IPS-18a (cell line): ENCODE data around the gene OLR1.
"Not testable (repeated sequence)": the region's sequence is repeated elsewhere in the genome, so short reads cannot be mapped to it uniquely, and the experiment has no call there.

Source experiments
- H3K27ac ChIP-seq: one replicate; pipeline ENCODE4 v1.5.1; 2013; ENCODE audit warnings: low read length
- H3K27me3 ChIP-seq: one replicate; pipeline ENCODE4 v1.6.1; 2013; ENCODE audit warnings: mild to moderate bottlenecking, low read length; ENCODE audit not compliant: control insufficient read depth, insufficient read depth
- H3K36me3 ChIP-seq: one replicate; pipeline ENCODE4 v1.6.1; 2013; ENCODE audit warnings: low read depth, low read length; ENCODE audit not compliant: control insufficient read depth
- H3K4me1 ChIP-seq: one replicate; pipeline ENCODE4 v1.6.1; 2013; ENCODE audit warnings: low read depth, low read length; ENCODE audit not compliant: control insufficient read depth
- H3K4me3 ChIP-seq: one replicate; pipeline ENCODE4 v1.5.1; 2013; ENCODE audit warnings: low read length
- H3K9ac ChIP-seq: one replicate; pipeline ENCODE4 v1.6.1; 2013; ENCODE audit warnings: mild to moderate bottlenecking, low read length, moderate library complexity
- H3K9me3 ChIP-seq: one replicate; pipeline ENCODE4 v1.6.1; 2013; ENCODE audit warnings: low read depth, low read length; ENCODE audit not compliant: control insufficient read depth

Gene OLR1

GRCh38 chr12:10211101-10211939, 39.4 kb upstream of the OLR1 start:
- H3K9me3 ChIP-seq: no peaks in the 10 kb centered on the region
- H3K36me3 ChIP-seq: no peaks in the 10 kb centered on the region
- no peak overlapping the region for H3K27ac ChIP-seq
- no peak overlapping the region for H3K9ac ChIP-seq
- H3K4me1 ChIP-seq: peaks cover 20% of the 10 kb centered on the region
- no peak overlapping the region for H3K4me3 ChIP-seq
- peaks cover 15% of the 10 kb centered on the region for H3K27me3 ChIP-seq

GRCh38 chr12:10210225-10210624, 38.3 kb upstream of the OLR1 start:
- H3K9me3 ChIP-seq: no peaks in the 10 kb centered on the region
- no peak overlapping the region for H3K4me3 ChIP-seq
- peaks cover 15% of the 10 kb centered on the region for H3K27me3 ChIP-seq
- H3K27ac ChIP-seq: no peak overlapping the region
- H3K4me1 ChIP-seq: peaks cover 19% of the 10 kb centered on the region
- H3K9ac ChIP-seq: no peak overlapping the region
- H3K36me3 ChIP-seq: no peaks in the 10 kb centered on the region

- H3K36me3 ChIP-seq: no peaks in the 10 kb centered on the region
- no peak overlapping the region for H3K4me3 ChIP-seq
- no peak overlapping the region for H3K9ac ChIP-seq
- H3K9me3 ChIP-seq: no peaks in the 10 kb centered on the region
- H3K27me3 ChIP-seq: no peaks in the 10 kb centered on the region
- H3K27ac ChIP-seq: no peak overlapping the region
- peaks cover 9% of the 10 kb centered on the region for H3K4me1 ChIP-seq
Observed at GRCh38 chr12:10207136-10207535, 35.2 kb upstream of the OLR1 start.

DNA sequence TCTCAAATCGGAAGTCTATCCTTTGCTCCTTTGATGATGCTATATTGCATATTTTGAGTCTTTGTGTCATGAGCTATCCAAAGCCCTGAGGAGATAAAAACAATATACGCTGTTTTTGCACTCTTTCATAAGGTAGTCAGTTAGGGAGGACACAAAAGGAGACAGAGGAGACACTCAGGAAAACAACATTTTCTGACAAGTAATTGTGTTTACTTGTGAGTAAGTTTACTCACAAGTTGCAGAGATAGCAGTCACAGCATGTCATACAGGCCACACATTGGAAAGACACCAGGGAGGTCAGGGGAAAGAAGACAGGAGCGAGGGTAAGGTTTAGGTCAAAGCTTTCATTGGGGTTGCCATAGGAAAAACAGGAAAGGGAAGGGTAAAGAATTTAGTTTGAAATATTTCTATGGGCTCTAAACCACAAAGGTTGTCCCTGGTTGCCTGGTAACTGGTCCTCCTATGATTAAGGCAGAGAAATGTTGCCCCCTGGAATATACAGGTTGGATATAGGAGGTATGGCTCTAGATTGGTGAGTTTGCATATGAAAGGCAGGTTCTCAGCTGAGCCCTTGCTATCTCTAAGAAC, 33.4 kb upstream of the OLR1 start:
- H3K9me3 ChIP-seq: no peaks in the 10 kb centered on the region
- H3K4me3 ChIP-seq: no peak overlapping the region
- no peaks in the 10 kb centered on the region for H3K27me3 ChIP-seq
- no peaks in the 10 kb centered on the region for H3K36me3 ChIP-seq
- no peak overlapping the region for H3K9ac ChIP-seq
- peaks cover 9% of the 10 kb centered on the region for H3K4me1 ChIP-seq
- no peak overlapping the region for H3K27ac ChIP-seq

- not testable (repeated sequence) for H3K27ac ChIP-seq, H3K4me1 ChIP-seq, H3K9me3 ChIP-seq, H3K9ac ChIP-seq, H3K27me3 ChIP-seq, H3K4me3 ChIP-seq, H3K36me3 ChIP-seq
Observed at GRCh38 chr12:10204495-10204894, 32.6 kb upstream of the OLR1 start.

- Histone ChIP-seq H3K9me3 (no peaks in the 10 kb centered on the region), H3K4me3 (no peak overlapping the region), H3K4me1 (no peaks in the 10 kb centered on the region), H3K36me3 (no peaks in the 10 kb centered on the region), H3K27ac (no peak overlapping the region), H3K27me3 (no peaks in the 10 kb centered on the region), H3K9ac (no peak overlapping the region)
Observed at GRCh38 chr12:10197879-10198278, 25.9 kb upstream of the OLR1 start.

- Histone ChIP-seq H3K4me3 (no peak overlapping the region), H3K27ac (no peak overlapping the region), H3K4me1 (peaks cover 6% of the 10 kb centered on the region), H3K9me3 (no peaks in the 10 kb centered on the region), H3K9ac (no peak overlapping the region), H3K27me3 (no peaks in the 10 kb centered on the region), H3K36me3 (no peaks in the 10 kb centered on the region)
Observed at GRCh38 chr12:10196210-10196609, 24.3 kb upstream of the OLR1 start.

DNA sequence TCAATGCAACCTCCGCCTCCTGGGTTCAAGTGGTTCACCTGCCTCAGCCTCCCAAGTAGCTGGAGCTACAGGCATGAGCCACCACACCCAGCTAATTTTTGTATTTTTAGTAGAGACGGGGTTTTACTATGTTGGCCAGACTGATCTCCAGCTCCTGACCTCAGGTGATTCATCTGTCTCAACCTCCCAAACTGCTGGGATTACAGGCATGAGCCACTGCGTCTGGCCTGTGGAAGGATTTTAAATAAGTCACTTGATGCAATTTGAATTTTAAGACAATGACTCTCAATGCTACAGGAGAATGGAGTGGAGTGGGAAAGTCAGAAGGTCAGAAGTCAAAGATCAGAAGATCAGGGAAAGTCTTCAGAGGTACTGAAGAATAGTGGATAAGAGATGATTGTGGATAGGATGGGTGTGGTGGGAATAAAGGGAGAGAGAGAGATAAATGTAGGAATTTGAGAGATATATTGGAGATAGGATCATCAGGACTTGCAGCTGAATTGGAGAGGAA, 22.3 kb upstream of the OLR1 start:
- Histone ChIP-seq H3K36me3 (no peaks in the 10 kb centered on the region), H3K27ac (no peak overlapping the region), H3K27me3 (no peaks in the 10 kb centered on the region), H3K9ac (no peak overlapping the region), H3K9me3 (no peaks in the 10 kb centered on the region), H3K4me3 (no peak overlapping the region), H3K4me1 (peaks cover 9% of the 10 kb centered on the region)

GRCh38 chr12:10191865-10192264, 19.9 kb upstream of the OLR1 start:
- Histone ChIP-seq H3K36me3 (no peaks in the 10 kb centered on the region), H3K9ac (no peak overlapping the region), H3K4me1 (peaks cover 9% of the 10 kb centered on the region), H3K27me3 (no peaks in the 10 kb centered on the region), H3K27ac (no peak overlapping the region), H3K9me3 (no peaks in the 10 kb centered on the region), H3K4me3 (no peak overlapping the region)

DNA sequence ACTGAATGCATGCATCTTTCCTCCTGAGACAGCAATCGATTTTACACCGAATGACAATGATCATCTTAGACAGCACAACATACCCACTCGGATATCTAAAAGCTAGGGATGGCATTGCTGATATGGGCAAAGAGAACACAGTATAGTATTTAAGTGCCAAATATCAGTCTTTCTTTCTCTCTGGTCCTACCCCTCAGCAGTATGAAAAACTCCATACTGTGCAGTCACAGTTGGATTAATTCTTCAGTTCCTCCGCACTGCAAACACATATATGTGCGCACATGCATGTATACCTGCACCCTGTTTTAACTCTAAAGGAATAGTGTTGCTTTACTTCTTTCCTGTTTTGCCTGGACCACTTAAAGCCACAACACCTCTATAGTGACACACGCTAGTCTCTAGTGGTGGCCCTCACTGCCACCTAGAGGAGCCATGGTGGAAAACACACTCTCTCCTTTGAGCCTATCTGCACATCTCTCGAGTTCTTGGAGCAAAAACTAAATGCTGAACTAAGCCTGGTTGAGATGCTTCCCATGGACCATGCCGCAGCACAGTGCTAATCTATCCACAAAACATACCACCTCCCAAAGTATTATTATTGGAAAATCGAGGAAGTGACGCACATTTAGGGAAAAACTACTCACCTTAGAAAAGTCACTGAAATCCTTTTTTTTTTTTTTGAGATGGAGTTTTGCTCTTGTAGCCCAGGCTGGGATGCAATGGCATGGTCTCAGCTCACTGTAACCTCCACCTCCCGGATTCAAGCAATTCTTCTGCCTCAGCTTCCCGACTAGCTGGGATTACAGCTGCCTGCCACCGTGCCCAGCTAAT, 18.8 kb upstream of the OLR1 start:
- H3K36me3 ChIP-seq: no peaks in the 10 kb centered on the region
- no peak overlapping the region for H3K4me3 ChIP-seq
- H3K4me1 ChIP-seq: peaks cover 9% of the 10 kb centered on the region
- H3K27ac ChIP-seq: no peak overlapping the region
- H3K9ac ChIP-seq: no peak overlapping the region
- no peaks in the 10 kb centered on the region for H3K27me3 ChIP-seq
- no peaks in the 10 kb centered on the region for H3K9me3 ChIP-seq

GRCh38 chr12:10189653-10190052, 17.7 kb upstream of the OLR1 start:
- Histone ChIP-seq H3K4me1 (peaks cover 9% of the 10 kb centered on the region), H3K27ac (no peak overlapping the region), H3K9me3 (no peaks in the 10 kb centered on the region), H3K9ac (no peak overlapping the region), H3K36me3 (no peaks in the 10 kb centered on the region), H3K4me3 (no peak overlapping the region), H3K27me3 (no peaks in the 10 kb centered on the region)
